Bronchial epithelial cell (primary cell): ENCODE results near the gene RNF224. TPM values are rescaled to one million over a fixed set of nuclear protein-coding genes. Genes with fewer than 3 reads are reported as not detected.

Experiments used
- DNase-seq: peaks from one replicate; pipeline ENCODE4 v3.0.0-alpha.2; 2010; ENCODE audit warnings: low read depth
- FAIRE-seq: peaks from 2 replicates; lab custom pipeline; 2011; peaks lifted over from hg19 to GRCh38; lab: Jason Lieb, UNC
- H3K27me3 ChIP-seq: 2 replicates; pipeline ENCODE4 v1.5.1; 2011; ENCODE audit warnings: low read length; ENCODE audit not compliant: control insufficient read depth, insufficient read depth
- H3K36me3 ChIP-seq: 2 replicates; pipeline ENCODE4 v1.5.1; 2011; ENCODE audit warnings: low read length; ENCODE audit not compliant: control insufficient read depth, insufficient read depth
- H3K4me3 ChIP-seq: 2 replicates; pipeline ENCODE4 v1.5.1; 2011; ENCODE audit warnings: mild to moderate bottlenecking, low read depth, low read length, control low read depth
- CTCF ChIP-seq: IDR thresholded peaks from 2 replicates; pipeline ENCODE4 v1.5.1; 2011; ENCODE audit warnings: mild to moderate bottlenecking, moderate library complexity, low read length, control low read depth, inconsistent platforms; ENCODE audit not compliant: insufficient read depth, severe bottlenecking
- total RNA-seq: library from RNA; depleted of rRNA; stranded (reverse); fragments of >200 nt; gene quantifications from 2 replicates; pipeline ENCODE4 v1.2.1, GENCODE V29; 2014

Gene RNF224
- total RNA-seq, 1 donor from 2014 or later = under 0.01 TPM

- FAIRE-seq = no peak
- Histone ChIP-seq H3K36me3 (peaks cover 25% of the 10 kb centered on the region), H3K4me3 (no peak overlapping the region), H3K27me3 (no peaks in the 10 kb centered on the region)
- no peak for DNase-seq
- TF ChIP-seq CTCF = no peak
Observed at GRCh38 chr9:137264067-137264466, 36.8 kb downstream of the RNF224 start.

GRCh38 chr9:137265496-137266161 lies 38.3 kb downstream of the RNF224 start:
- no peak for TF ChIP-seq CTCF
- Histone ChIP-seq H3K36me3 (peaks cover 23% of the 10 kb centered on the region), H3K27me3 (no peaks in the 10 kb centered on the region), H3K4me3 (no peak overlapping the region)
- no peak for FAIRE-seq
- DNase-seq = no peak

- no peaks in the 10 kb centered on the region for H3K27me3 ChIP-seq
- no peak for TF ChIP-seq CTCF
- peaks cover 26% of the 10 kb centered on the region for H3K36me3 ChIP-seq
- no peak overlapping the region for H3K4me3 ChIP-seq
- FAIRE-seq (no peak), DNase-seq (no peak)
Observed at GRCh38 chr9:137266162-137266527, 38.8 kb downstream of the RNF224 start.

GRCh38 chr9:137266585-137267453 lies 39.5 kb downstream of the RNF224 start:
- DNase-seq (no peak), FAIRE-seq (no peak)
- Histone ChIP-seq H3K4me3 (no peak overlapping the region), H3K27me3 (no peaks in the 10 kb centered on the region), H3K36me3 (peaks cover 28% of the 10 kb centered on the region)
- no peak for TF ChIP-seq CTCF

- no peak for TF ChIP-seq CTCF
- Histone ChIP-seq H3K27me3 (no peaks in the 10 kb centered on the region), H3K4me3 (no peak overlapping the region), H3K36me3 (peaks cover 30% of the 10 kb centered on the region)
- FAIRE-seq (no peak), DNase-seq (no peak)
Observed at GRCh38 chr9:137267933-137268355, 40.6 kb downstream of the RNF224 start.
